Panc1 (cell line): ENCODE data around the gene PARP12. TPM values are rescaled to one million over a fixed set of nuclear protein-coding genes. Genes with fewer than 3 reads are reported as not detected.

ENCODE experiments used
- ATAC-seq: fragments of 200-7000 bp; cut with Tn5 transposase; 2 replicates; pipeline ENCODE4 v1.9.1; 2020; ENCODE audit warnings: mild to moderate bottlenecking, moderate library complexity
- BruUV-seq: library from RNA; stranded (reverse); fragments of 400-500 nt; replicated peaks from 2 replicates; lab custom pipeline; 2021; lab: Mats Ljungman, UMichigan
- CTCF ChIA-PET: fragments of 300-600 bp; sonication (Branson Sonifier 250); formaldehyde crosslinking; loops from one replicate; lab custom pipeline; 2022; ENCODE audit warnings: antibody characterized with exemption; lab: Charles Lee
- POLR2A ChIA-PET: fragments of 300-600 bp; sonication (Branson Sonifier 250); formaldehyde crosslinking; loops from one replicate; lab custom pipeline; 2022; ENCODE audit warnings: antibody characterized with exemption; lab: Charles Lee
- DNase-seq: peaks from one replicate; pipeline ENCODE4 v3.0.0-alpha.2; 2010; ENCODE audit warnings: low read depth, low spot score
- H3K27ac ChIP-seq: 2 replicates; pipeline ENCODE4 v1.5.1; 2011; ENCODE audit warnings: mild to moderate bottlenecking, low read length, inconsistent platforms
- H3K27me3 ChIP-seq: fragments of 200-500 bp; sonication (Bioruptor generic); 2 replicates; pipeline ENCODE4 v1.6.0; 2014; ENCODE audit warnings: low read length, inconsistent platforms; ENCODE audit not compliant: control insufficient read depth, insufficient read depth
- H3K36me3 ChIP-seq: fragments of 200-500 bp; sonication (Bioruptor generic); 2 replicates; pipeline ENCODE4 v1.5.1; 2014; ENCODE audit warnings: inconsistent platforms, mild to moderate bottlenecking, low read length, moderate library complexity; ENCODE audit not compliant: control insufficient read depth, insufficient read depth
- H3K4me1 ChIP-seq: 2 replicates; pipeline ENCODE4 v1.5.1; 2011; ENCODE audit warnings: inconsistent platforms, mild to moderate bottlenecking, low read length, moderate library complexity; ENCODE audit not compliant: control insufficient read depth, insufficient read depth
- H3K4me3 ChIP-seq, 2 experiments: 2 replicates each; pipeline ENCODE4 v1.5.1; 2011 to 2012; ENCODE audit warnings: low read depth in 2 of 2, low read length in 2 of 2, mild to moderate bottlenecking in 2 of 2, inconsistent platforms in 1 of 2, moderate library complexity in 1 of 2
- H3K9me3 ChIP-seq: fragments of 200-500 bp; sonication (Bioruptor generic); 2 replicates; pipeline ENCODE4 v1.5.1; 2014; ENCODE audit warnings: low read depth, mild to moderate bottlenecking, inconsistent platforms, low read length, moderate library complexity; ENCODE audit not compliant: control insufficient read depth, insufficient read depth
- POLR2AphosphoS5 ChIP-seq: IDR thresholded peaks from 2 replicates; pipeline ENCODE4 v1.6.1; 2012; ENCODE audit warnings: mild to moderate bottlenecking, low read depth, low read length, moderate library complexity
- SIN3A ChIP-seq: IDR thresholded peaks from 2 replicates; pipeline ENCODE4 v1.6.1; 2012; ENCODE audit warnings: low read depth, mild to moderate bottlenecking, low read length, moderate library complexity, borderline replicate concordance; ENCODE audit not compliant: insufficient read depth
- TCF7L2 ChIP-seq: IDR thresholded peaks from 2 replicates; pipeline ENCODE4 v1.6.1; 2011; ENCODE audit warnings: mild to moderate bottlenecking, low read depth, low read length, inconsistent platforms
- in situ Hi-C: cut with HindIII; loops from 2 replicates; pipeline ENCODE4 v1.10.0; 2016; ENCODE audit warnings: low sequenced_read_pairs, low pct_unique_long_range_greater_than_20kb
- intact Hi-C: fragments of 100-400 bp; cut with micrococcal nuclease; formaldehyde crosslinking; loops from one replicate; pipeline ENCODE4 v1.10.0; 2022; ENCODE audit not compliant: unreplicated experiment
- total RNA-seq: library from RNA; stranded (reverse); gene quantifications from one replicate; pipeline ENCODE4 v1.2.1, GENCODE V29; 2021; ENCODE audit not compliant: unreplicated experiment
- TF ChIP-seq, protein P1 (sequence below): fragments of 450-650 bp; IDR thresholded peaks from 2 replicates; pipeline ENCODE4 v1.5.1; 2017; ENCODE audit warnings: mild to moderate bottlenecking
- TF ChIP-seq, protein P2 (sequence below), 2 experiments: IDR thresholded peaks; 2 replicates each; pipeline ENCODE4 v1.6.1; 2011 to 2012; ENCODE audit warnings: low read depth in 2 of 2, control low read depth in 1 of 2, low read length in 1 of 2, mild to moderate bottlenecking in 1 of 2, moderate library complexity in 1 of 2; ENCODE audit not compliant: insufficient read depth in 1 of 2

PARP12 gene
- total RNA-seq, 1 experiment from 2014 or later, result 31.7 TPM

DNA sequence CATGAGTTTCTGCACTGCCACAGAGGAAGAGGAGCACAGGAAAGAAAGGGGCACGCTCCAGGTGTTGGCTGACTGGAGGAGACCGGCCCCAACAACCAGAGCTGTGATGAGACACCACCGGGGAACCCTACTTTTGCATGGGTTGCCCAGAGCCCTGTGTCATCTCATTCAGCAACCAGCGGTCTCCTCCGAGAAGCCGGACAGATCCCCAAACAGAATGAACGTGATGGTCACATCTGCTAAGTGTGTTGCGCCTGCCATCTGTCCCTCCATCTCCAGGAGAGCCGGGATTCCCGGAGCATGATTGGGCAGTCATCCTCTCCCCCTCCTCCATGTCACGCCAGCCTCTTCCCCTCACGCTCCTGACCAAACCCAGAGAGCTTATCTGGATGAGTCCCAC, 22.9 kb downstream of the PARP12 start:
- no peaks in the 10 kb centered on the region for H3K9me3 ChIP-seq
- in situ Hi-C loops (no loop called here), intact Hi-C loops (no loop called here)
- H3K27ac ChIP-seq, result no peak overlapping the region
- BruUV-seq, result no TSS peak
- 0 out of 2 replicates have a peak, but pooled peaks cover 2% of the 10 kb centered on the region for H3K36me3 ChIP-seq
- TF ChIP-seq SIN3A (no peak), TCF7L2 (no peak), POLR2AphosphoS5 (no peak)
- TF ChIP-seq, protein P1, sequence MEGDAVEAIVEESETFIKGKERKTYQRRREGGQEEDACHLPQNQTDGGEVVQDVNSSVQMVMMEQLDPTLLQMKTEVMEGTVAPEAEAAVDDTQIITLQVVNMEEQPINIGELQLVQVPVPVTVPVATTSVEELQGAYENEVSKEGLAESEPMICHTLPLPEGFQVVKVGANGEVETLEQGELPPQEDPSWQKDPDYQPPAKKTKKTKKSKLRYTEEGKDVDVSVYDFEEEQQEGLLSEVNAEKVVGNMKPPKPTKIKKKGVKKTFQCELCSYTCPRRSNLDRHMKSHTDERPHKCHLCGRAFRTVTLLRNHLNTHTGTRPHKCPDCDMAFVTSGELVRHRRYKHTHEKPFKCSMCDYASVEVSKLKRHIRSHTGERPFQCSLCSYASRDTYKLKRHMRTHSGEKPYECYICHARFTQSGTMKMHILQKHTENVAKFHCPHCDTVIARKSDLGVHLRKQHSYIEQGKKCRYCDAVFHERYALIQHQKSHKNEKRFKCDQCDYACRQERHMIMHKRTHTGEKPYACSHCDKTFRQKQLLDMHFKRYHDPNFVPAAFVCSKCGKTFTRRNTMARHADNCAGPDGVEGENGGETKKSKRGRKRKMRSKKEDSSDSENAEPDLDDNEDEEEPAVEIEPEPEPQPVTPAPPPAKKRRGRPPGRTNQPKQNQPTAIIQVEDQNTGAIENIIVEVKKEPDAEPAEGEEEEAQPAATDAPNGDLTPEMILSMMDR, result no peak
- TF ChIP-seq, protein P2, sequence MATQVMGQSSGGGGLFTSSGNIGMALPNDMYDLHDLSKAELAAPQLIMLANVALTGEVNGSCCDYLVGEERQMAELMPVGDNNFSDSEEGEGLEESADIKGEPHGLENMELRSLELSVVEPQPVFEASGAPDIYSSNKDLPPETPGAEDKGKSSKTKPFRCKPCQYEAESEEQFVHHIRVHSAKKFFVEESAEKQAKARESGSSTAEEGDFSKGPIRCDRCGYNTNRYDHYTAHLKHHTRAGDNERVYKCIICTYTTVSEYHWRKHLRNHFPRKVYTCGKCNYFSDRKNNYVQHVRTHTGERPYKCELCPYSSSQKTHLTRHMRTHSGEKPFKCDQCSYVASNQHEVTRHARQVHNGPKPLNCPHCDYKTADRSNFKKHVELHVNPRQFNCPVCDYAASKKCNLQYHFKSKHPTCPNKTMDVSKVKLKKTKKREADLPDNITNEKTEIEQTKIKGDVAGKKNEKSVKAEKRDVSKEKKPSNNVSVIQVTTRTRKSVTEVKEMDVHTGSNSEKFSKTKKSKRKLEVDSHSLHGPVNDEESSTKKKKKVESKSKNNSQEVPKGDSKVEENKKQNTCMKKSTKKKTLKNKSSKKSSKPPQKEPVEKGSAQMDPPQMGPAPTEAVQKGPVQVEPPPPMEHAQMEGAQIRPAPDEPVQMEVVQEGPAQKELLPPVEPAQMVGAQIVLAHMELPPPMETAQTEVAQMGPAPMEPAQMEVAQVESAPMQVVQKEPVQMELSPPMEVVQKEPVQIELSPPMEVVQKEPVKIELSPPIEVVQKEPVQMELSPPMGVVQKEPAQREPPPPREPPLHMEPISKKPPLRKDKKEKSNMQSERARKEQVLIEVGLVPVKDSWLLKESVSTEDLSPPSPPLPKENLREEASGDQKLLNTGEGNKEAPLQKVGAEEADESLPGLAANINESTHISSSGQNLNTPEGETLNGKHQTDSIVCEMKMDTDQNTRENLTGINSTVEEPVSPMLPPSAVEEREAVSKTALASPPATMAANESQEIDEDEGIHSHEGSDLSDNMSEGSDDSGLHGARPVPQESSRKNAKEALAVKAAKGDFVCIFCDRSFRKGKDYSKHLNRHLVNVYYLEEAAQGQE (IDR thresholded peaks at IDR 0.05; ENCODE audit: insufficient read depth in 1 of 2, low read depth in 2 of 2, low read length in 1 of 2), result no peak
- POLR2A ChIA-PET, result no interaction called here
- CTCF ChIA-PET, result no interaction called here
- no peaks in the 10 kb centered on the region for H3K27me3 ChIP-seq
- no peaks in the 10 kb centered on the region for H3K4me1 ChIP-seq
- no peak overlapping the region for H3K4me3 ChIP-seq
- DNase-seq (no peak), ATAC-seq (no peak)

DNA sequence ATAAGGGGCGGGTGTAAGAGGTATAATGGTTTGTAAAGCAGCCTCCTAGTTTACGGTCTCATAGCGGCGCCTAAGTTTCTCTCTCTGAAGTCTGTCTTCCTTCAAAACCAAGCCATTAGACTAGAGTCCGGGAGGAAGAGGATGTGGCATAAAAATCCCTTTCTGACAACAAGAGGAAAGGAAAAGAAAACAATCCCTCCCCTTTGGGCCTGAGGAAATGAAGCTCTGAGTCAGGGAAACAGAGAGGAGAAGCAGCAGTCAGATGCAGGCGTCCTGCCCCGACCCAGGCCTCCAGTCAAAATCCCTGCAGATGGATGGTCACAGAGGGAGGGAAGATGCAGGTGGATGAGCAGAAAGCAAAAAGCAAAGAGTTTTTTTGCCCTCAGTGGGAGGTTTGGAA, 23.7 kb downstream of the PARP12 start:
- intact Hi-C loops, result no loop called here
- DNase-seq (no peak), ATAC-seq (no peak)
- TF ChIP-seq, protein P2 (IDR thresholded peaks at IDR 0.05; ENCODE audit: insufficient read depth in 1 of 2, low read depth in 2 of 2, low read length in 1 of 2), result no peak
- TF ChIP-seq POLR2AphosphoS5 (no peak), TCF7L2 (no peak), SIN3A (no peak)
- TF ChIP-seq, protein P1, result no peak
- peaks cover 2% of the 10 kb centered on the region; the same call in 1 of the 2 replicates for H3K36me3 ChIP-seq
- in situ Hi-C loops, result no loop called here
- ChIA-PET POLR2A (interaction anchor here (0.6 kb wide), 1 partner anchor 79 kb away, joined by 4 read pairs; no protein-coding TSS in a partner anchor), CTCF (no interaction called here)
- H3K27me3 ChIP-seq, result no peaks in the 10 kb centered on the region
- BruUV-seq, result no TSS peak
- no peak overlapping the region for H3K4me3 ChIP-seq
- H3K27ac ChIP-seq, result no peak overlapping the region
- no peaks in the 10 kb centered on the region for H3K9me3 ChIP-seq
- H3K4me1 ChIP-seq, result no peaks in the 10 kb centered on the region
